HG02798 (cell line): Measurements from ENCODE around the gene POLR3B.

Experiments
- ATAC-seq: cut with Tn5 transposase; IDR thresholded peaks from one replicate; pipeline ENCODE4 v1.9.1; 2021; ENCODE audit warnings: mild to moderate bottlenecking; ENCODE audit not compliant: unreplicated experiment, poor library complexity

The POLR3B gene

DNA sequence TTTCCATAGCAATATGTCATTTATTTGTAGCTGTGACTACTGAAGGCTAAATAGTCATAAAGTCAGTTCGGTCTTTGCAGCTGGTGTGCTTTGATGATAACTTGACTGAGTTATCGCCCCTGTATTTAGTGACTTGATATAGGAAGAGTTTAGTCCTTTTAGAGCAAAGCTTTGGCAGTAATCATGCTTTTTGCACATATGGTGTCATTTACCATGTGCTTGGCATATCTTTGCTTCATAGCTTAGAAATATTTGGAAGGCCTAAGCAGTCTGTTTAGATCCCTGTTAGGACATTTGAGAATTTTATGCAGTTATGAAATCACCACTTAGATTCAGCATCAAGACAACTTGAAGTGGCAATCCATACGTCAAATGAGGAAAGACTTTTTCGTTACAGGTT, 31.6 kb downstream of the POLR3B start:
- ATAC-seq, result no peak

DNA sequence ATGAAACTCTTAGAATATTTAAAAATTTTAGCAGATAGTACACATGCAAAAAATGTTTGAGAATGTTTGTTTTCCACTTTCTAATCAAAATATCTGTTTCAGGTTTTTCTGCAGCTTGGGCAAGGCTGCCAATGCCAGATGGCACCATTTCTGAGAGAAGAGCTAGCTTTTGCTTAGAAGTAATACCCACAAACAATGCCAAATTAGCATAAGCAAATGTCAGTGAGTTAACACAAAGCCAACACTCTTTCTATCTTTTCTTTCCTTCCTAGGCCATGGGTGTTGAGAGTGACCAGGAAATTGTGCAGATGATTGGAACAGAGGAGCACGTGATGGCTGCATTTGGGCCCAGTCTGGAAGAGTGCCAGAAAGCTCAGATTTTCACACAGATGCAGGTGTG, 35.2 kb downstream of the POLR3B start:
- ATAC-seq, result no peak

DNA sequence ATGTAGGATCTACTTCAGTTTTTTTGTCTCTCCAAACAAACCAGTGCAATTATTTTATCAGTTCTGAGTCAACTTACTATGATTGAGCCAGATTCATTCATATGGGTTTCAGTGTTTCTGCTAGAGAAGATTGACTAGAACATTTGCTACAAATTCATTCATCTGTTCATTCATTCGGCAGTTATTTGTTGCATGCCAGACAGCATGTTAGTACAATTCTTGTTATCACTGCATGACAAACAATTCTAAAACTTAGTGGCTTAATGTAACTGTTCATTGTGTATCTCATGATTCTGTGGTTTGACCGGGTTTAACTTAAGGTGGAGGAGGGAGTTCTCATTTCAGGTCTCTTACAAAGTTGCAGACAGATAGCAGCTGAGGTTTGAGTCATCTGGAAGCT, 52.3 kb downstream of the POLR3B start:
- no peak for ATAC-seq

DNA sequence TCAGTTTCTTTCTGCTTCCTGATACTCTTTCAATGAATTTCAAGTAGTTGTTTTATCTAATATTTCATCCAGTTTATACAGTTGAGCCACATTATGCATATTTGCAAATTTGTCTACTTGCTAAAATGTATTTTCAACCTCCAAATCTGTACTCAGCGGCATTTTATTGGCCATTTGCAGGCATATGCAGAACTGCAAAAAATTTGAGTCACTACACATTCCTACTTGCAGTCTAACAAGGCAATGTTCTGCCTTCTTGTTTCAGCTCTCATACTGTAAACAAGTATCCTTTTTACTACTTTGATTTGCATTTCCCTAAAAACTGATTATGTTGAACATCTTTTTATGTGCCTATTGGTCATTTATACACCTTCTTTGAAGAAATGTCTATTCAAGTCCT, 55.0 kb downstream of the POLR3B start:
- ATAC-seq, result no peak

DNA sequence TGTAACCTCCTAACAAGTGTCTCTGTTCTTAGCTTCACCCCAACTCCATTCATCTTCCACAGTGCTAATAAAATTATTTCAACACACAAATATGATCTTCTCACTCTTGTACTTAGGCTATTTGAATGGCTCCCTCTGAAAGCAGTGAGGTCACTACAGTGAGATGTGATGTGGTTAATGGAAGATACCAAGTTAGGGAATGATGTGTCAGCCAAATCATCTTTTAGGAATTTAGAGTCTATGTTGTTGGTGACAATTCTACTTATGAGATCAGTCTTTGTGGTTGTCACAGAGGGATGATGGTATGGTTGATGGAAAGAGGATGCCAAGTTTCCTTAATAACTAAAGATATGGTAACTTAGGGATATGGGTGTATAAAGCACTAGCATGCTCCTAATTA, 57.6 kb downstream of the POLR3B start:
- ATAC-seq, result no peak

DNA sequence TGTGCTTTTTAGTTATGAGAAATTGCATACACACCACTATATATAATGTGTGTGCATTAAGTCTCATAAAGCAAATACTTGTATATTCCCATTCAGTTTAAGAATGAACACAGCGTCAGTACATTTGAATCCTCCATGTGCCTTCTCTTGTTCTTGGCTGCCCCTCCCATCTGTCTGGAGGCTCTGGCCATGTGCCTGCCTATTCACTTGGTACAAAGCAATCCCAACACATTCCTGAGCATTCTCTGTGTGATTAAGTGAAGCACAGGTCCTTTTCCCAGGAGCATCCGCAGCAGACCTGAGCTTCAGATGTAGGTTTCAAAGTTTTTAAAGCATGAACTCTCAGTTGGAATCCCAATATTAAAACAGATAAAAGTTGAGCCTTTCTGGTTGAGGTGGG, 58.7 kb downstream of the POLR3B start:
- no peak for ATAC-seq

DNA sequence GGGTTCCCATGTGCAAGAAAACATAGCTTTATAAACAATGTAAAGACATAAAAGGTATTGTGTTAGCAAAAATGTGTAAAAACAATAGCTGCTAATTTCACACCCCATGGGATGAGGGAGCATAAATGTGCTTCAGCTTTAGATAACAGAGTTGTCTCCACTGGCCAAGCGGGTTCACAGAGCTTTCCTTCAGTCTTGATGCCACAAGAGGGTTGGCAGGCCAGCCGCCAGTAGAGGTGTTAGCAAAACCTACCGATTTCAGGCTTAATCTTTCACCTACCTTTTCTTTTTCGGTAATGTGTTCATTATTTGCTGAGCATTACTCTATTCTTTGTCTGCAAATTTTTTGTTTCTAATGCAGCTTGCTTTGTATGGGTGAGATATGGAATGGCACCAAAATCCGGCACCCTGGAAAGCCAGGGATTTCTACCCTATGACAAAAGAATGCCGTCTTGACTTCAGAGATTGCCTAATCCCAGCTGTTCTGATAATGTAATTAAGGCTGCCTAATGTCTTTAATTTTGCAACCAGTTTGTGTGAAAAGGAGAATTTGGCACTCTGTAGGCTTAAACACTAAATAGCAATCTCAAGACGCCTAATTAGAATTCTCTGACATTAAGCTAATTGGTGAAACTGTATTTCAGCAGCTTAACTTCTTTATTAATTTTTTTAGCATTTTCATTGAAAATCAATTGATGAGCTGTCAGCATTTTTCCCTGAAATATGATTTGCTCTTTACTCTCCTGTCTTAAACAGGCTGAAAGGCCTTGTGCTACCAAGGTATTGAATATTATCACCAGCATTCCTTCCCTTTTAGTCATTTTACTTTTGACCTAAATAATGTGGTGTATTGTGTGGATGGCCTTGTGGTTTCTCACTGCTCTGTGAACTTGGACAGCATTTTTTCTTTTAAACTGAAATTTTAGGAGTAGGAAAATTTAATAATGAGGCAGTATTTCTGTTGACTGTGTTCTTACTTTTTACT, 60.7 kb downstream of the POLR3B start:
- ATAC-seq, result no peak

DNA sequence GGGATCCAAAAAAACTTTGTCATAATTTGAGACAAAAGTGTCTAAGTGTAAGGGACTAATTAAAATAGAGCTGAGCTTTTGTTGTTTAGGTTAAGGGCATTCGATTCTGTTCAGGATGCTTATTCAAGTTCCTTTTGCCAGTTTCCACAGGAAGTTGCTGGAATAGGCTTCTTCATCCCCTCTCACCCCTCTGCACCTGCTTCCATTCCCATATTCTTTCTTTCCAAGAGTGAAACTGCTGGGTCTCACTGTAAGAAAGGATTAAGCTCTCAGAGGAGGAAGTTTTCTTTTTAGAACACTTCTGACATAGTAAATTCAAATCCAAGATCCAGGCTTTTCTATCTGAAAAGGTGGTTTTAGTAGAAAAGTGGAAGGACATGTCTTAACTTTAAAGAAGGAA, 61.4 kb downstream of the POLR3B start:
- ATAC-seq, result no peak

DNA sequence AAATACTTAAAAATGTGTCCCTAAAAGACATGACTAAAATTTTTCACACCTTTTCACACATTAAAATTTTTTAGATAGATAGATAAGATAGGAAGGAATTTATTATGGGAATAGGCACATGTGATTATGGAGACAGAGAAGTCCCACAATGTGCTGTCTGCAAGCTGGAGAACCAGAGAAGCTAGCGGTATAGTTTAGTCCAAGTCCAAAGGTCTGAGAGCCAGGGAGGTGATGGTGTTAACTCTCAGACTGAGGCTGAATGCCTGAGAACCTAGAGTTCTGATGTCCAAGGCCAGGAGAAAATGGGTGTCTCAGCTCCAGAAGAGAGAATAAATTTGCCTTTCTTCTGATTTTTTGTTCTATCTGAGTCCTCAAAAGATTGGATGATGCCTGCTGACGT, 65.7 kb downstream of the POLR3B start:
- no peak for ATAC-seq

DNA sequence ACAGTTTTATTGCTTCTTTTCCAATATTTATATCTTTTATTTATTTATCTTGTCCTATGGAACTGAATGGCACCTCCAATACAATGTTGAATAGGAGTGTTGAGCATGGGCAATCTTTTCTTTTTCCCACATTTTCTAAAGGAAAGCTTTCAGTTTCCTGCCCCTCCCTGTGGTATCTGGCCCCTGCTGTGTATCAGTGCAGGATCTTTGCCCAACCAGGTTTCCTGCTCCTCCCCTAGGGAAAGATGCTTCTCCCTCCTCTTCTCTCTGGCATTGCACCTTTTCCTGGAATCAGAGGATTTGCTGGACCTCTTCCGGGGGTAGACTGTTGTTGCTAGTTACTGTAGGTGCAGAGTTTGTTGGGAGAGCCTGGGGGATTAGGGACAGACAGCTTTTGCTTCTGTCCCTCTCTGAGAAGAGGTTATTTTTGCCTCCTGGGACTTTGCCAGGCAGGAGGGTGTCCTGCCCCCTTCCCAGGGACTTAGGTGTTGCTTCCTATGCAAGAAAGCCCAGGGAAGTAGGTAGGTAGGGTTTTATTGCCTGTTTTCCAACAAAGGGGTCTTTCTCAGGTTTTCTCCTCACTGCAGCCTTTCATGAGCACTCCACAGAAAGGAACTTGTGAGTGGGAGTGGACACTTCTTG, 67.6 kb downstream of the POLR3B start:
- no peak for ATAC-seq

DNA sequence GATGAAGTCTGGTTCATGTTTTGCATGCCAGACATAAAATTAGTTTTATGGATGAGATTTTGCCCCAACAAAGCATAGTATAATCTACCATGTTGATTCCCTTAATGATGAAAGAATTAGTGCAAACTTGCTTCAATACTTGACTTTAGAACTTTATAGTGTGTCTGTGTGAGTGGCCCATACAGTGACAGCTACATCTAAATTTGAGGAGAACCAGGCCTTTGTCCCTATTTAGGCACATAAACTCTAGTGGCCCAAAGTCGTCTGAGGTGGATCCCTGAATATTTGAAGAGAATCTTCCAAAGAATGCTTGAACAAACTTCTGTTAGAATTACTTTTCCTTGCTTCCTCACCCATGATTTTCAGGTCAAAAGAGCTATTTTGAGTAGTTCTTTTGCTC, 70.4 kb downstream of the POLR3B start:
- ATAC-seq, result no peak

DNA sequence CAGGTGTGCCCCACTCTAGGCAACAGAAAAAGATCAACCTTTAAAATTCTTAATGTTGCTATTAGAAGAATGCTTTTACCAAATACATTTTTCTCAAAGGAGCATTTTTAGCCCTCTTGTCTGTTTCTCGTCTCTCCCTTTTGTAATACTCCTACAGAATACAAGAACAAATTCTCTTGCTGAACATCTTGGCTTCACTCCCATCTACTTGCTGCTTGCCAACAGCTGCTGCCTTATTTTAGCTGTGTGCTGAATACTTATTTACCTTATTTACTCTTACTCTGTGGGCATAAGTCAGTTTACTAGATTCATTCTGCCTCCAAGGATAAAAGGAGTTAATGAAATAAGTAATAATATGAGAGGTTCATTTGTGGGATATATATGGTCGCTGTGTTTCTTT, 70.8 kb downstream of the POLR3B start:
- ATAC-seq, result no peak

DNA sequence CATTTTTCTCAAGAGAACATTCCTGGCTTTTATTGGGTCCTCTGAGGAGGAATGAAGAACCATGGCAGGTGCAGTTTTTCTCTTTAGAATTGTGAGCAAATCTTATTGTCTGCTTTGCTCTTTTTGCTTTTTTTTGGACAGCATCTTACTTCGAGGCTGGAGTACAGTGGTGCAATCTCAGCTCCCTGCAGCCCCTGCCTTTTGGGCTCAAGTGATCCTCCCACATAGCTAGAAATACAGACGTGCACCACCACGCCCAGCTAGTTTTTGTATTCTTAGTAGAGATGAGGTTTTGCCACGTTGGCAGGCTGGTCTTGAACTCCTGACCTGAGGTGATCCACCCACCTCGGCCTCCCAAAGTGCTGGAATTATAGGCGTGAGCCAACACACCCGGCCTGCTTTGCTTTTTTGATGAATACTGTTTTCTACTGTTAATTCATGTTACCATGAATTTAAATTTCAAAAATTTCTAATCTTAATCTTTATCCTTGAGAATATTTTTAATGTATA, 71.5 kb downstream of the POLR3B start:
- no peak for ATAC-seq

DNA sequence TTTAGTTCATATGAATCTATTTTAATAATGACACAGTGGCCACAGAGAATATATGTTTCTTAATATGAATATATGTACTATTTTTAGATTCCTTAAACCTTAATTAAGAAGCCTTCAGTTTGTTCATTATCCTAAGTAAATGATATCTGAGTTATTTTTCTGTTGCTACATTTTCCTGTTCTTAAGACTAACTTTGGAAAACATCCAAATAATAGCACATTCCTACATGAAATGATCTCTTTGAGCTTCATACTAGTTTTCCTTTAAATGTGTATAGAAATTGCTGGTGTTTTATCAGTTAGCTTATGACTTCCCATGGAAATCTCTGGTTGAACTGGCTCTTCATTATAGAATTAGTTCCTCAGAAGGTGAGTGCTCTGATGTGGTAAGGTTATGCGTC, 72.1 kb downstream of the POLR3B start:
- no peak for ATAC-seq

DNA sequence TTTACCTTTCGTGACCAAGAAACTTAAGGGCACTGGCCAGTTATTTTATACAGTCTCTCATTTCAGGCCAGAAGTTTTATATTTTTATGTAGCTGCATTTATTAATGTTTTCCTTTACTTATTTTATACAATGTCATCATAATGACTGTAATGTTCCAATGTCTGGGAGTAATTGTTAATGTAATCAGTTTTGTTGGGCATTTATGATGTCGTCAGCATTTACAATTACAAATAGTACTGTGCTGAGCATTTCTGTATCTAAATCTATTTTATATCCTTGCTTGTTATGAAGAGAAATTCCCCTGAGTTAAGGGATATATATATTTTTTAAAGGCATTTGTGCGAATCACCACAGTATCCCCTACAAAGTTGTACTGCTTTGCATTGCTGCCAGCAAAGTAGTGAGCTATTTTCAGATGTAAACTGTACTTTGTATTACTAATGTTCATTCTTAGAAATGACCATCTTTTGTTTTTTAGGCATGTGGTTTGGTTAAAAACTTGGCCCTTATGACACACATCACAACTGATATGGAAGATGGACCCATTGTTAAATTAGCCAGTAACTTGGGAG, 74.4 kb downstream of the POLR3B start:
- no peak for ATAC-seq

DNA sequence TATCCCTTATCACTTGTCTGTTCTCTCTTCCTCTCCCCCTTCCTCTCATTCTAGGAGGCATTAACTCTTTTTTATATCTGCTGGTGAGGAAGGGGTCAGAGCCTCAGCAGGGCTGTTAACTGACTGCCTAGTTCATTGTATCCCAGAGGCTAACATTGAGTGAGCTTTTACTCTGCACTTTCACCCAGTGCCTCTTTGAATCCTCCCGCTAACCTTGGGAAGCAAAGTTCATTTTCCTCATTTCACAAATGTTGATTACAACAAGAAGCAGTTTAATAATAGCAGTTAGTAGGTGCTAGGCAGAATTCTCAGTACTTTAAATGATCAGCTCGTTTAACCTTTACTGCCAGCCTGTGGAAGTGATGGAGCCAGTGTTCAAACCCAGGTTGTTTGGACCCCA, 75.5 kb downstream of the POLR3B start:
- ATAC-seq, result no peak

DNA sequence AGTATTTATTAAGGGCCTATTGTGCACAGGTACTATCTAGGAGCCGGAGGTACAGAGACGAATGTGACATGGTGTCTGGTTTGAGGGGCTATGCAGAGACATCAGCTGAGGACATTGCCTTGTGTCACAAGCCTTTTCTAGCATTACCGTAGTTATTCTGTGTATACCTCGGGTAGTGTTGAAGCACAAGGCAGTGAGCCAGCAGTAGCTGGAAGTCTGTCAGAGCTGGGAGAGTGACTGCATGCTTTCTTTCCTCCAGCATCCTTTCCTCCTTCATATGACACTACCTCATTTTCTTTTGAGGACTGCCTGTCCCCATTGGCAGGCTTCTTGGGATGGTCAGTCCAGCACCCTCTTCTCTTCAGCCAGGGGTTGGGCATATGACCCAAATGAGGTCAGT, 77.0 kb downstream of the POLR3B start:
- ATAC-seq, result no peak

DNA sequence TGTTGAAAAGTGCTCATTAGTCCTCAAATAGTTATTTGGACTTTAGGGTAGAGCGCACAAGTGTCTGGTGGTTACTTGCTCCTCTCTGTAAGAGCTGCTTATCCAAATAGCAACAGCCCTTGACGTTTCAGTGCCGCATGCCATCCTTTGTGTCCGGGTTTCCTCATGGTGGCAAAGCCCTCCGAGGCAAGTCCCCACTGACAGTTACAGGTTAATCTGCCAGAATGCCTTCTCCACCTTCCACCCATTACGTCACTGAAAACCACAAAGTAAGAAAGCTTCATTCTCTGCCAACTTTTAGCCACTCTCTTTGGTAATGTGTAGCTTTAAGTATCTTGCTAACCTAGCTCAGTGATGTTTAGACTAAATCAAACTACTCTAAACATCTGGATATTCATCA, 78.6 kb downstream of the POLR3B start:
- no peak for ATAC-seq

DNA sequence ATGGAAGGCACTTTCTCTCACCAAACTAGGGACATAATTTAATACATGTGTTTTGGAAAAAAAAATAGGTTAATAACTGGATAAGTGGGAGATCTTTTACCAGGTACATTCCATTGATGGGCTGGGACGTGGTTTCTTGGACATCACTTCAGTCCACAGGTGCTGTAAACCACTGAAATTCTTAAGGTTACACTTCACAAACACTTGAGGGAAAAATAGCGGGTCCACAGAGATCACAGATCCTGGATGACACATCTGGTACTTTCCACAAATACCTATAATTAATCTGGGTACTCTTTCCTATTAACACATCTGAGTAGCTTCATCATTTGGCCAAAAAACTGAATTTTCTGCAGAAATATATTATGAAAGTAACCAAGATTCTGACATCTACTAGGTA, 85.0 kb downstream of the POLR3B start:
- no peak for ATAC-seq

DNA sequence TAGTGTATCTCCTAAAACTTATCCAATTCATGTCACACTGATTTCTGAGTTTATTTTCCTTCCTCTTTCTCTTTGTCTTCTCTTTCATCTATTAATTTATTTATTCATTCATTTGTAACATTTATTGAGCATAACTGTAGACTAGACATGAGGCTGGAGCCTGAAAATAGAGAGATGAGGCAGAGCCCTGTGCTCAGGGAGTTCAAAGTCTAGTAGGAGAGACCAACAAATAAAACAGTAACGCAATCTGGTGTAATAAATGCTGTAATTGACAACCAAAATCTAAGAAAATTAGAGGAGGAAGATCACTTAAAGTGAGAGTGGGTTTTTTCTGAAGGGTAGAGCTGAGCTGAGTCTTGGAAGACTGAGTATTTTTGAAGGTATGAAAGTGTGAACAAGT, 87.5 kb downstream of the POLR3B start:
- ATAC-seq, result no peak

DNA sequence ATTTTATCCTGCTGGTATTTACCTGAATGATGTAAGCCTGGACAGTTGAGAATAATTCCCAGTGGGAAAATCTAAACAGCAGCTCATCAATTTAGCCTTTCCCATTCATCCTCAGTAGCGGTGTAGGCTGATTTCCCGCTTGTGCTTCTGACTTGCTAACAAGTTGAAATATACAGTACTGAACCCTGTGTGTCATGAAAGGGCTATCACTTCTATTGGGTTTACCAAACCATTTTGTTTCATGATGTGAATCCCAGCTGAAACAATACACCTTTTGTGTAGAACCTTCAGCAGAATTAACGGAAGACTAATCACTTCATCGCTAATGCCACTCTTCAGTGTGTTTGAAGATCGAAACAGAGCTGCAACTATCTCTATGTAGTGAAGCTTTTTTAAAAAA, 88.4 kb downstream of the POLR3B start:
- ATAC-seq, result no peak
